NCI-H1048 (cell line): ENCODE data around the gene DCAF11.

Source experiments
- DNase-seq: peaks from one replicate; lab custom pipeline; 2025; lab: John Stamatoyannopoulos, UW

The DCAF11 gene

GRCh38 chr14:24139272-24139934, 24.8 kb downstream of the DCAF11 start:
- DNase-seq, result no peak

- peak; percentile 99 for DNase-seq
These were observed 26.7 kb downstream of the DCAF11 start, which contains the start of gene EMC9 for GRCh38 chr14:24141097-24141880. Gene EMC9 (minus strand): TSS chr14:24141591. CDS start chr14:24141304, 287 bp downstream.

- DNase-seq, result no peak
These were observed 28.9 kb downstream of the DCAF11 start for GRCh38 chr14:24143511-24143910.

GRCh38 chr14:24144451-24144850, 29.9 kb downstream of the DCAF11 start:
- DNase-seq, result no peak

GRCh38 chr14:24145219-24145618, 30.6 kb downstream of the DCAF11 start:
- DNase-seq, result no peak

- DNase-seq, result no peak
These were observed 31.3 kb downstream of the DCAF11 start for GRCh38 chr14:24145690-24146452.

- DNase-seq, result peak; percentile 89
These were observed 31.9 kb downstream of the DCAF11 start, which contains the start of gene PSME2 for GRCh38 chr14:24146453-24146977. Gene PSME2 (minus strand): TSS chr14:24146610. CDS start chr14:24146581, 29 bp downstream.

- peak; percentile 86 for DNase-seq
These were observed 32.6 kb downstream of the DCAF11 start, which contains the start of gene RNF31 for GRCh38 chr14:24146978-24147760. Gene RNF31 (plus strand): TSS chr14:24147498. CDS start chr14:24147699, 201 bp downstream.

GRCh38 chr14:24147761-24148428, 33.3 kb downstream of the DCAF11 start:
- no peak for DNase-seq

- no peak for DNase-seq
These were observed 34.9 kb downstream of the DCAF11 start for GRCh38 chr14:24149302-24149969.

- DNase-seq, result no peak
These were observed 35.5 kb downstream of the DCAF11 start for GRCh38 chr14:24150061-24150460.

- no peak for DNase-seq
These were observed 36.0 kb downstream of the DCAF11 start for GRCh38 chr14:24150567-24150966.

GRCh38 chr14:24150993-24151392, 36.4 kb downstream of the DCAF11 start:
- DNase-seq, result no peak

- no peak for DNase-seq
These were observed 37.0 kb downstream of the DCAF11 start for GRCh38 chr14:24151404-24152080.

GRCh38 chr14:24155100-24155499, 40.5 kb downstream of the DCAF11 start:
- no peak for DNase-seq

- DNase-seq, result no peak
These were observed 42.3 kb downstream of the DCAF11 start for GRCh38 chr14:24156840-24157239.

GRCh38 chr14:24157331-24157730, 42.8 kb downstream of the DCAF11 start:
- no peak for DNase-seq

- no peak for DNase-seq
These were observed 45.4 kb downstream of the DCAF11 start for GRCh38 chr14:24159777-24160498.

- DNase-seq, result no peak
These were observed 45.9 kb downstream of the DCAF11 start for GRCh38 chr14:24160499-24160849.
